Hepatocyte (in vitro differentiated cells): ENCODE data around the gene DBF4B.

Experiments
- CTCF ChIP-seq: fragments of 200-600 bp; sonication (generic); IDR thresholded peaks from 2 replicates; pipeline ENCODE4 v1.5.1; 2016; ENCODE audit warnings: antibody characterized with exemption, mild to moderate bottlenecking; ENCODE audit not compliant: poor library complexity
- EZH2 ChIP-seq: fragments of 200-600 bp; sonication (generic); IDR thresholded peaks from 2 replicates; pipeline ENCODE4 v1.6.1; 2016; ENCODE audit warnings: antibody characterized with exemption, mild to moderate bottlenecking, borderline replicate concordance

GRCh38 chr17:44677136-44677535 is 31.3 kb upstream of the DBF4B start:
- TF ChIP-seq CTCF, result no peak
- no peak for TF ChIP-seq EZH2
